Measurements from ENCODE around the gene TMEM132D. TPM values are rescaled to one million over a fixed set of nuclear protein-coding genes. Genes with fewer than 3 reads are reported as not detected.
"Not testable (repeated sequence)": the region's sequence is repeated elsewhere in the genome, so short reads cannot be mapped to it uniquely, and the experiment has no call there.

TMEM132D gene
- total and polyA plus RNA-seq, 4 donors: 0.06 to 0.20 (median 0.13) TPM

DNA sequence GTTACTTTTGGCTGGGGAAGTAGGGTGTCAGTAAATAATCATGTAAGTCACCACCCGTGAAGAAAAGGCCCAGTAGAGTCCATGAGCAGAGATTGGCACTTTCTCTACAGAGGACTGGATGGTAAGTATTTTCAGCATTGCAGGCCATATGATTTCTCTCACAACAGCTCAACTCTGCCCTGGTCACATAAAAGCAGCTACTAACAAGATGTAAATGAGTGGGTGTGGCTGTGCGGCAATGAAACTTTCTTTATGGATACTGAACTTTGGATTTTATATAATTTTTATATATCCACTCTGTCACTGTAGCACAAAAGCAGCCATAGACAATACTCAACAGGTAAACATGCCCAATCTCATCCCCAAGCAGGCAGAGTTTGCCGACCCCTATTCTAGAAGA lies 706.9 kb downstream of the TMEM132D start:
- H3K9me3 ChIP-seq (ENCODE audit: control insufficient read depth in 4 of 4, insufficient read depth in 3 of 4, low read length in 3 of 4): peaks cover 0 to 5% (median under 1%) of the 10 kb centered on the region in 4 donors
- no peak for DNase-seq
- no peak overlapping the region for H3K27ac ChIP-seq (ENCODE audit: low read depth in 1 of 2, low read length in 1 of 2)
- 90% methylated on average over 3 of the region's 3 CpGs for WGBS, 2 donors
- no peak for ATAC-seq (ENCODE audit: insufficient read depth, low FRiP score)
- no peaks in the 10 kb centered on the region for H3K4me1 ChIP-seq (ENCODE audit: control insufficient read depth in 5 of 5, insufficient read depth in 5 of 5, low read length in 5 of 5)
- TF ChIP-seq, protein P1, sequence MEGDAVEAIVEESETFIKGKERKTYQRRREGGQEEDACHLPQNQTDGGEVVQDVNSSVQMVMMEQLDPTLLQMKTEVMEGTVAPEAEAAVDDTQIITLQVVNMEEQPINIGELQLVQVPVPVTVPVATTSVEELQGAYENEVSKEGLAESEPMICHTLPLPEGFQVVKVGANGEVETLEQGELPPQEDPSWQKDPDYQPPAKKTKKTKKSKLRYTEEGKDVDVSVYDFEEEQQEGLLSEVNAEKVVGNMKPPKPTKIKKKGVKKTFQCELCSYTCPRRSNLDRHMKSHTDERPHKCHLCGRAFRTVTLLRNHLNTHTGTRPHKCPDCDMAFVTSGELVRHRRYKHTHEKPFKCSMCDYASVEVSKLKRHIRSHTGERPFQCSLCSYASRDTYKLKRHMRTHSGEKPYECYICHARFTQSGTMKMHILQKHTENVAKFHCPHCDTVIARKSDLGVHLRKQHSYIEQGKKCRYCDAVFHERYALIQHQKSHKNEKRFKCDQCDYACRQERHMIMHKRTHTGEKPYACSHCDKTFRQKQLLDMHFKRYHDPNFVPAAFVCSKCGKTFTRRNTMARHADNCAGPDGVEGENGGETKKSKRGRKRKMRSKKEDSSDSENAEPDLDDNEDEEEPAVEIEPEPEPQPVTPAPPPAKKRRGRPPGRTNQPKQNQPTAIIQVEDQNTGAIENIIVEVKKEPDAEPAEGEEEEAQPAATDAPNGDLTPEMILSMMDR (IDR thresholded peaks at IDR 0.05; ENCODE audit: control extremely low read depth, extremely low read depth): no peak
- no peaks in the 10 kb centered on the region for H3K36me3 ChIP-seq (ENCODE audit: control insufficient read depth in 4 of 4, insufficient read depth in 4 of 4, low read length in 4 of 4)
- no peak overlapping the region for H3K4me3 ChIP-seq
- no peak overlapping the region for H3K9ac ChIP-seq (ENCODE audit: insufficient read depth in 1 of 2, low read length in 2 of 2)
- H3K27me3 ChIP-seq (ENCODE audit: control insufficient read depth in 3 of 3, insufficient read depth in 3 of 3, low read length in 2 of 3): no peaks in the 10 kb centered on the region

DNA sequence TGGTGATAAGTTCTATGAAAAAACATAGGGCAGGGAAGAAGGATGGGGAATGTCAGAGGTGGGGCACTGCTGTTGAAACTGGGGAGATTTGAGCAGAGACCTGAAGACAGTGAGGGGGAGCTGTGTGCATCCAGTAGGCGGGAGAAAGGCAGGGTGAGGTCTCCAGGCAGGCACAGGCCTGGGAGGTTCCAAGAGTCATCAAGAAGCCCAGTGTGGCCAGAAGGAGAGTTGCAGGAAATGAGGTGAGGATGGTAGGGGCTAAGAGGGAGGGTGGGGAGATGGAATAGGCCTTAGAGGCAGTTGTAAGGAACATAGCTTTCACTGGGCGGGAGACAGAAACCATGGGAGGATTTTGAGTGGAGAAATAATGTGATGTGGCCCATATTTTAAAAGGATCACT lies 708.7 kb downstream of the TMEM132D start:
- 78 to 84% methylated on average over 2 of the region's 2 CpGs for WGBS, 2 donors
- no peak overlapping the region for H3K27ac ChIP-seq (ENCODE audit: low read depth in 1 of 2, low read length in 1 of 2)
- no peak for ATAC-seq (ENCODE audit: insufficient read depth, low FRiP score)

DNA sequence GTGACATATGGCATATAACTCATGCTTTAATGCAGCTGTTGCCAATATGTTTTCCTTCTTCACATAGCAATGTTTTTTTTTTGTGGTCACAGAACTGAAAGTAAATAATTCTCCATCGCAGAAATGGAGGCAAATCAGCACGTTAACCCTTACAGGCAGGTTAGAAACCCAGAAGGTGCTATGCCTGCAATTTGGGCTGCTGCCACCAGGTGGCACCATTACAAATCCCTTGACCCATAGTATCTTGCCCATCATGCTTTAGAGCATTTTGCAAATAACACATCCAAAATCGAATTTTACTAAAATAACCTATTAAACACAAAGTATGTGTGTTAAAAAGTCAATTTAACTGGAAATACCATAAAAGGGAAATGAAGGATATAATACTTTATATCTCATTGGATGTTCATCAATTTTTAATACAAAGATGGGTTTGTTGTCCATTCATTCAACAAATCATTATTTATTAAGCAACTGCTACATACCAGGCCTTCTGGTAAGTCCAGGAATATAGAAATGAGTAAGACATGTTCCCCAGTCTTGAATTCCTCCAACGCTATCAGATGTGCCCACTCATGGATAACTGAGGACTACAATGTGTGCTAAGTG lies 710.5 kb downstream of the TMEM132D start:
- Histone ChIP-seq H3K4me3 (no peak overlapping the region), H3K27ac (ENCODE audit: low read depth in 1 of 2, low read length in 1 of 2) (no peak overlapping the region), H3K4me1 (ENCODE audit: control insufficient read depth in 5 of 5, insufficient read depth in 5 of 5, low read length in 5 of 5) (no peaks in the 10 kb centered on the region), H3K36me3 (ENCODE audit: control insufficient read depth in 4 of 4, insufficient read depth in 4 of 4, low read length in 4 of 4) (no peaks in the 10 kb centered on the region), H3K9me3 (ENCODE audit: control insufficient read depth in 4 of 4, insufficient read depth in 3 of 4, low read length in 3 of 4) (peaks cover 0 to 5% (median 2%) of the 10 kb centered on the region in 4 donors), H3K9ac (ENCODE audit: insufficient read depth in 1 of 2, low read length in 2 of 2) (no peak overlapping the region), H3K27me3 (ENCODE audit: control insufficient read depth in 3 of 3, insufficient read depth in 3 of 3, low read length in 2 of 3) (no peaks in the 10 kb centered on the region)
- 56 to 61% methylated on average over 4 of the region's 4 CpGs for WGBS, 2 donors
- TF ChIP-seq, protein P1 (IDR thresholded peaks at IDR 0.05; ENCODE audit: control extremely low read depth, extremely low read depth): peak; percentile 4
- DNase-seq: no peak
- ATAC-seq (ENCODE audit: insufficient read depth, low FRiP score): no peak

More for the DNA sequence above, 708.7 kb downstream of the TMEM132D start:
- Histone ChIP-seq H3K4me1 (ENCODE audit: control insufficient read depth in 5 of 5, insufficient read depth in 5 of 5, low read length in 5 of 5) (no peaks in the 10 kb centered on the region), H3K4me3 (no peak overlapping the region), H3K27me3 (ENCODE audit: control insufficient read depth in 3 of 3, insufficient read depth in 3 of 3, low read length in 2 of 3) (no peaks in the 10 kb centered on the region), H3K9me3 (ENCODE audit: control insufficient read depth in 4 of 4, insufficient read depth in 3 of 4, low read length in 3 of 4) (peaks cover 0 to 5% (median under 1%) of the 10 kb centered on the region in 4 donors), H3K9ac (ENCODE audit: insufficient read depth in 1 of 2, low read length in 2 of 2) (no peak overlapping the region), H3K36me3 (ENCODE audit: control insufficient read depth in 4 of 4, insufficient read depth in 4 of 4, low read length in 4 of 4) (no peaks in the 10 kb centered on the region)
- DNase-seq: no peak
- TF ChIP-seq, protein P1 (IDR thresholded peaks at IDR 0.05; ENCODE audit: control extremely low read depth, extremely low read depth): no peak

DNA sequence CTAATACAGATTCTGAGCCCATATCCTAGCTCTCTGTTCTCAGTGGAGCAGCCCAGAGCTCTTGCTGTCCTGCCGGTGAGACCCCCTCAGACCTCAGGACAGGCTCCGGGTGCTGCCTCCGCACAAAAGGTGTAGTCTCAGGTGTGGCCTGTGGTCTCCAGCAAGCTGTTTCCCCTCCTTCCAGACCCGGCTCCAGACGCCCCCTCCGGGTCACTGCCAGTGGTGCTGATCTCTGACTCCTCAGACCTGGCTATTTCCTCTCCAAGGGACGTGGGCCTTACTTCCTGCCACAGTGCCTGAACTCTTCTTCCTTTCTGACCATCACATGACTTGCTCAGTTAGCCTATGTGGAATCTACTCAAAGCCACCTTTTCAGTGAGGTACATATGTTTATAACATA lies 713.0 kb downstream of the TMEM132D start:
- H3K4me1 ChIP-seq (ENCODE audit: control insufficient read depth in 5 of 5, insufficient read depth in 5 of 5, low read length in 5 of 5): no peaks in the 10 kb centered on the region
- no peak for ATAC-seq (ENCODE audit: insufficient read depth, low FRiP score)
- no peak overlapping the region for H3K27ac ChIP-seq (ENCODE audit: low read depth in 1 of 2, low read length in 1 of 2)
- DNase-seq: no peak
- peaks cover 0 to 7% (median 3%) of the 10 kb centered on the region in 4 donors for H3K9me3 ChIP-seq (ENCODE audit: control insufficient read depth in 4 of 4, insufficient read depth in 3 of 4, low read length in 3 of 4)
- H3K36me3 ChIP-seq (ENCODE audit: control insufficient read depth in 4 of 4, insufficient read depth in 4 of 4, low read length in 4 of 4): no peaks in the 10 kb centered on the region
- WGBS, 2 donors: 45 to 54% methylated on average over 7 of the region's 7 CpGs
- TF ChIP-seq, protein P1 (IDR thresholded peaks at IDR 0.05; ENCODE audit: control extremely low read depth, extremely low read depth): no peak
- no peak overlapping the region for H3K9ac ChIP-seq (ENCODE audit: insufficient read depth in 1 of 2, low read length in 2 of 2)
- no peaks in the 10 kb centered on the region for H3K27me3 ChIP-seq (ENCODE audit: control insufficient read depth in 3 of 3, insufficient read depth in 3 of 3, low read length in 2 of 3)
- H3K4me3 ChIP-seq: no peak overlapping the region

DNA sequence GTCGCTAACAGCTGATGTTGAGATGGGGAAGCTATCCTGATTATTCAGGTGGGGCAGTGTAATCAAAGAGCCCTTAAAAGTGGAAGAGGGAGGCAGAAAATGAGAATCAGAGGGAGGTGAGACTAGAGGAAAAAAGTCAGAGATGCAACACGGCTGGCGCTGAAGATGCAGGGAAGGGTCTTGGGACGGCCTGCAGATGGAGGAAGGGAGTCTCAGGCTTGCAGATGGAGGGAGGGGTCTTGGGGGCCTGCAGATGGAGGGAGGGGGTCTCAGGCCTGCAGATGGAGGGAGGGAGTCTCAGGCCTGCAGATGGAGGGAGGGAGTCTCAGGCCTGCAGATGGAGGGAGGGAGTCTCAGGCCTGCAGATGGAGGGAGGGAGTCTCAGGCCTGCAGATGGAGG lies 713.9 kb downstream of the TMEM132D start:
- 80 to 81% methylated on average over 4 of the region's 4 CpGs for WGBS, 2 donors

More for the DNA sequence above, 713.9 kb downstream of the TMEM132D start:
- ATAC-seq (ENCODE audit: insufficient read depth, low FRiP score); DNase-seq; H3K27me3 ChIP-seq (ENCODE audit: control insufficient read depth in 3 of 3, insufficient read depth in 3 of 3, low read length in 2 of 3); H3K9me3 ChIP-seq (ENCODE audit: control insufficient read depth in 4 of 4, insufficient read depth in 3 of 4, low read length in 3 of 4); H3K9ac ChIP-seq (ENCODE audit: insufficient read depth in 1 of 2, low read length in 2 of 2); H3K27ac ChIP-seq (ENCODE audit: low read depth in 1 of 2, low read length in 1 of 2); H3K36me3 ChIP-seq (ENCODE audit: control insufficient read depth in 4 of 4, insufficient read depth in 4 of 4, low read length in 4 of 4); H3K4me1 ChIP-seq (ENCODE audit: control insufficient read depth in 5 of 5, insufficient read depth in 5 of 5, low read length in 5 of 5); H3K4me3 ChIP-seq: not testable (repeated sequence)
